SK-N-MC (cell line): Measurements from ENCODE around the gene ESPNL.

Experiments used
- DNase-seq: peaks from one replicate; pipeline ENCODE4 v3.0.0-alpha.2; 2011; ENCODE audit warnings: low read depth, low spot score
- H3K27ac ChIP-seq: fragments of 200-600 bp; sonication (generic); 2 replicates; pipeline ENCODE4 v1.5.1; 2016; ENCODE audit warnings: mixed run types
- H3K36me3 ChIP-seq: fragments of 200-600 bp; sonication (generic); 2 replicates; pipeline ENCODE4 v1.6.1; 2017; ENCODE audit warnings: antibody characterized with exemption, low read length, mixed read lengths; ENCODE audit not compliant: insufficient read depth
- H3K4me3 ChIP-seq: fragments of 200-600 bp; sonication (generic); 2 replicates; pipeline ENCODE4 v1.5.1; 2016
- H3K9ac ChIP-seq: fragments of 200-600 bp; sonication (generic); 2 replicates; pipeline ENCODE4 v1.8.0; 2017; ENCODE audit warnings: mixed run types, mixed read lengths; ENCODE audit not compliant: insufficient read length
- H3K9me3 ChIP-seq: fragments of 200-600 bp; sonication (generic); 2 replicates; pipeline ENCODE4 v1.6.1; 2017; ENCODE audit warnings: low read depth, mild to moderate bottlenecking, antibody characterized with exemption, low read length, moderate library complexity, mixed read lengths
- EZH2 ChIP-seq: fragments of 200-600 bp; sonication (generic); IDR thresholded peaks from one replicate; pipeline ENCODE4 v1.6.1; 2017; ENCODE audit warnings: antibody characterized with exemption
- FOXP2 ChIP-seq: optimal IDR thresholded peaks from 2 replicates; pipeline ENCODE3; 2011; ENCODE audit warnings: mild to moderate bottlenecking, moderate library complexity; ENCODE audit not compliant: insufficient read depth; ENCODE audit errors: extremely low read length, control extremely low read depth
- POLR2AphosphoS5 ChIP-seq: IDR thresholded peaks from 2 replicates; pipeline ENCODE4 v1.6.1; 2012; ENCODE audit warnings: mild to moderate bottlenecking, low read depth, low read length, borderline replicate concordance

ESPNL gene

DNA sequence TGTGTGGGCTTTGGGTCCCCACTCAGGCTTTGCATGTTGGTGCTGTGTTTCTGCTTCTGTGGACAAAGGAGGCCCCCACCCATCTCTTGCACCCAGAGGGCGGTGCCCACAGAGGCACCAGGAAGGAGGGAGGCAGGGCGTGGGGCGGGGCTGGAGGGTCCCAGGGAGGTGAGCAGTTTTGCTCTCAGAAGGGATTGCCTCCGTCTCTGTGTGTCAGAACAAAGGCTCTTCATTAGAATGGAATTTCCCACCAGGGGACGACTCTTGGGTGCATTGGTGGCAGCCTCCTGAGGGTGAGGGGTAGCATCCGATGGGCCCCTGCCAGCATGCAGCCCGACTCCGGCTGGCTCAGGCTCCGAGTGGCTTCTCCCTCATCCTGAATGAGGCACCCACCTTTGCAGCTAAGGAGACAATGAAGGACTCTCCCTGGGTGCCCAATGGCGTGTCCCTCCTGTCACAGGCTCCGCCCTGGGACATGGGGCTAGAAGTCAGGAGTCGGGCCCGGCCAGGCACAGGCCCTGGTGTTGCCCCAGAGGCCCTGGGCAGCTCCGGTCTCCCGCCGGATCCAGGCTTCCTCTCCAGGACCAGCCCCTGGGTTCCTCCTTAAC lies 51.6 kb downstream of the ESPNL start:
- TF ChIP-seq FOXP2 (no peak), EZH2 (no peak), POLR2AphosphoS5 (no peak)
- no peak overlapping the region for H3K9ac ChIP-seq
- H3K4me3 ChIP-seq, result no peak overlapping the region
- no peaks in the 10 kb centered on the region for H3K36me3 ChIP-seq
- H3K27ac ChIP-seq, result no peak overlapping the region
- H3K9me3 ChIP-seq, result no peaks in the 10 kb centered on the region
- DNase-seq, result no peak

DNA sequence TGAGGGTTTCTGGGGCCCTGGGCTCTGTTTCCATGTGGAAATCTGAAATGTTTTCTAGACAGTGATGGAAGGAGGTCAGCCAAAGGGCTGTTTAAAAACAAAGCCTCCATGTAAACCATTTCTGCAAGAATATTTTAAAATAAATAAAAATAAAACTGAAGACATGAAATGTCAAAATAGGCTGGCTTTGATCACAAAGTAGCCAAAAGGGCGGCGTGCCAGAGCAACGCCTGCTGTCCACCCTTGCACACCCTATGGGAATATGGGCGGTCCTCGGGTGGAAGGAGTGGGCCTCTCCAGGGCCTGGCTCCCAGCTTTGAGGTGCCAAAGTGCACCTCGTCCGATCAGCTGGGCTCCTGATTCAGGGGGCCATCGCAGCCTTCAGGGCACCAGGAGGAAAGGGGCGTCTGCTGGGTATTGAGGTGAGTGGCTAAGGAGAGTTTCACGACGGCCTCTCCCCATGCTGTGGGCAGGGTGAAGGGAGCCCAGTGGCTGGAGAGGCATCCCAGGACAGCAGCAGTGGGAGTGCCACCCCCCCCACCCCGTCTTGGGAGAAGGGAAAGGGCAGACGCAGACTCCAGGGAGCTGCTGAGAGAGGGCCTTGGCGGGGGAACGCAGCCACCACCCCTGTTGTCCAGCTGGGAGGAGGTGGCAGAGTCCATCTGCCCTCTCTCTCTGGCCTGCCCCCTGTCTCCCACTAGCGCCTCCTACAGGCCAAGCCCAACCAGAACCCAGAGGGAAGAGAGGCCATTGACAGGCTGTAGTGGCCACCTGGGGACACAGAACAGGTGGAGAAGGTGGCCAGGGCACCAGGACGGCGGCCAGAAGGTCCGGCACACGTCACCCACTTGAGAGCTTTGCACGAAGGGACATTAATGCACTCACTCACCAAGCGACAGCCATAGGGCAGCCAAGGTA lies 52.9 kb downstream of the ESPNL start:
- TF ChIP-seq EZH2, result no peak
- TF ChIP-seq POLR2AphosphoS5, result no peak
- TF ChIP-seq FOXP2, result no peak

DNA sequence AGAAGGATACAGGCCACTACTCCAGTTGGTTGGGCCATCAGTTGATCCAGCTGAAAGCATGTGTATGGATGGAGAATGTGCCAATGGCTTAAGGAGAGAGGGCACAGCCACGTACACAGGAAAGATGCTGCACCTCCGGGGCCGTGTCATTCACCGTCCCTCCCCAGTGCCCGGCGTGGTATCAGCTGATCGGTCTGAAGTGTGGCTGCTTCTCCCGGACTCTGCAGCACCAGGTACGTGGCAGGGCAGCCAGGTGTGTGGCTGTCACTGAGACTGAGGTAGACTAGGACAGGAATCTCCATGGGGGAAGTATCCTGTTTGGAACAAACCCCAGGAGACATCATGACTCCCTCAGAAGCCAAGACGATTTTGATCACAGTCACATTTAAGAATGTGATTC lies 54.4 kb downstream of the ESPNL start:
- TF ChIP-seq EZH2 (no peak), FOXP2 (no peak), POLR2AphosphoS5 (no peak)
- DNase-seq, result no peak
- H3K27ac ChIP-seq, result no peak overlapping the region

More for the DNA sequence above, 52.9 kb downstream of the ESPNL start:
- Histone ChIP-seq H3K9me3 (no peaks in the 10 kb centered on the region), H3K36me3 (no peaks in the 10 kb centered on the region), H3K9ac (no peak overlapping the region), H3K27ac (no peak overlapping the region), H3K4me3 (no peak overlapping the region)
- DNase-seq, result no peak

GRCh38 chr2:238155051-238155760 lies 55.1 kb downstream of the ESPNL start:
- Histone ChIP-seq H3K9me3 (no peaks in the 10 kb centered on the region), H3K36me3 (no peaks in the 10 kb centered on the region), H3K4me3 (no peak overlapping the region), H3K27ac (no peak overlapping the region), H3K9ac (no peak overlapping the region)
- no peak for DNase-seq
- TF ChIP-seq FOXP2 (no peak), EZH2 (no peak)

More for the DNA sequence above, 54.4 kb downstream of the ESPNL start:
- H3K9ac ChIP-seq, result no peak overlapping the region
- no peak overlapping the region for H3K4me3 ChIP-seq
- H3K9me3 ChIP-seq, result no peaks in the 10 kb centered on the region
- H3K36me3 ChIP-seq, result no peaks in the 10 kb centered on the region

GRCh38 chr2:238155761-238156694 lies 55.9 kb downstream of the ESPNL start:
- TF ChIP-seq POLR2AphosphoS5, result no peak
- no peak for TF ChIP-seq FOXP2
- TF ChIP-seq EZH2, result no peak
- DNase-seq, result no peak
- Histone ChIP-seq H3K9ac (no peak overlapping the region), H3K4me3 (no peak overlapping the region), H3K27ac (0 out of 2 replicates have a peak overlapping the region, but pooled peaks have one; percentile 36), H3K36me3 (no peaks in the 10 kb centered on the region), H3K9me3 (no peaks in the 10 kb centered on the region)

GRCh38 chr2:238157506-238158017 lies 57.4 kb downstream of the ESPNL start:
- Histone ChIP-seq H3K36me3 (no peaks in the 10 kb centered on the region), H3K27ac (no peak overlapping the region), H3K4me3 (no peak overlapping the region), H3K9me3 (no peaks in the 10 kb centered on the region), H3K9ac (no peak overlapping the region)
- no peak for DNase-seq
- TF ChIP-seq EZH2 (no peak), FOXP2 (no peak), POLR2AphosphoS5 (no peak)

DNA sequence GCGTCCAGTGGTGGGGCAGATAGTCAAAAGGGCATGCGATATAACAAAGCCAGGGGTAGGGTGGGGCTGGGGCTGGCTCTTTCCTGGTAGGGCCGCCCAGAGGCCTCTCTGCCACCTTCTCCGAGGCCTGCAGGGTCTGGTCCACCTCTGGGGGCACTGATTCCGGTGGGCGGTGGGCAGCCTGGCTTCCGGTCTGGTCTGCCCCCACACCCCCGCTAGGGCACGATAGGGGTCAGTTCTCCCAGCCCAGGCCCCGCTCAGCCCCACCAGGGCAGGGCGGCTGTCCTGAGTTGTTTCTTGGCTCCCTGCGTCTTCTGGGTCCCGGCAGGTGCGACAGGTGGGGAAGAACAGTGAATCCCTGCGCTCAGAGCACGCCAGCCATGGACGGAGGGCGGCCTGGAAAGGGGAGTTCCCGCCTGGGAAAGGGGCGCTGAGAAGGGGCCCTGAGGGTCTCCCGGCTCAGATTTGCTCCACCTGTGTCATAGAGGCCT lies 57.9 kb downstream of the ESPNL start:
- Histone ChIP-seq H3K9ac (no peak overlapping the region), H3K36me3 (no peaks in the 10 kb centered on the region), H3K4me3 (peak overlapping the region; percentile 57; the same call in 1 of the 2 replicates), H3K9me3 (no peaks in the 10 kb centered on the region), H3K27ac (no peak overlapping the region)
- TF ChIP-seq EZH2 (no peak), FOXP2 (no peak), POLR2AphosphoS5 (no peak)
- no peak for DNase-seq
